BE2C (cell line): ENCODE measurements around the gene CDKN2B-AS1.

Experiments used
- DNase-seq: peaks from one replicate; pipeline ENCODE4 v3.0.0-alpha.2; 2020
- H3K27me3 ChIP-seq: fragments of 250-450 bp; sonication (Bioruptor Pico); 2 replicates; pipeline ENCODE4 v1.5.1; 2020; ENCODE audit warnings: mild to moderate bottlenecking
- H3K36me3 ChIP-seq: fragments of 250-450 bp; sonication (Bioruptor Pico); 2 replicates; pipeline ENCODE4 v1.5.1; 2020; ENCODE audit warnings: mild to moderate bottlenecking
- H3K4me1 ChIP-seq: fragments of 250-450 bp; sonication (Bioruptor Pico); 2 replicates; pipeline ENCODE4 v1.5.1; 2020
- H3K4me3 ChIP-seq: 2 replicates; pipeline ENCODE4 v1.5.1; 2011; ENCODE audit warnings: low read depth, low read length
- H3K9me3 ChIP-seq: fragments of 250-450 bp; sonication (Bioruptor Pico); 2 replicates; pipeline ENCODE4 v1.5.1; 2020
- CTCF ChIP-seq: IDR thresholded peaks from 2 replicates; pipeline ENCODE4 v1.5.1; 2012; ENCODE audit warnings: mild to moderate bottlenecking, low read depth, low read length

The CDKN2B-AS1 gene

GRCh38 chr9:21965401-21965951, 29.1 kb upstream of the CDKN2B-AS1 start:
- H3K27me3 ChIP-seq = peaks cover 14% of the 10 kb centered on the region
- H3K9me3 ChIP-seq = 0 out of 2 replicates have a peak, but pooled peaks cover 9% of the 10 kb centered on the region
- H3K4me3 ChIP-seq = peak overlapping the region; percentile 23
- peak; percentile 53 for TF ChIP-seq CTCF
- peak; percentile 69 for DNase-seq
- H3K4me1 ChIP-seq = peaks cover 3% of the 10 kb centered on the region
- H3K36me3 ChIP-seq = peaks cover 36% of the 10 kb centered on the region

- TF ChIP-seq CTCF = no peak
- H3K9me3 ChIP-seq = 0 out of 2 replicates have a peak, but pooled peaks cover 9% of the 10 kb centered on the region
These were observed 28.3 kb upstream of the CDKN2B-AS1 start for GRCh38 chr9:21966140-21966851.

GRCh38 chr9:21967169-21967568, 27.4 kb upstream of the CDKN2B-AS1 start:
- Histone ChIP-seq H3K4me1 (peaks cover 3% of the 10 kb centered on the region), H3K4me3 (no peak overlapping the region), H3K27me3 (peaks cover 7% of the 10 kb centered on the region; the same call in 1 of the 2 replicates), H3K9me3 (0 out of 2 replicates have a peak, but pooled peaks cover 7% of the 10 kb centered on the region), H3K36me3 (peaks cover 44% of the 10 kb centered on the region)
- DNase-seq = no peak
- no peak for TF ChIP-seq CTCF

More at GRCh38 chr9:21966140-21966851, 28.3 kb upstream of the CDKN2B-AS1 start:
- Histone ChIP-seq H3K4me1 (peaks cover 3% of the 10 kb centered on the region), H3K4me3 (no peak overlapping the region), H3K36me3 (peaks cover 44% of the 10 kb centered on the region), H3K27me3 (peaks cover 11% of the 10 kb centered on the region)
- DNase-seq = no peak

GRCh38 chr9:21967702-21968101, 26.9 kb upstream of the CDKN2B-AS1 start:
- no peak for TF ChIP-seq CTCF
- 0 out of 2 replicates have a peak, but pooled peaks cover 7% of the 10 kb centered on the region for H3K9me3 ChIP-seq
- no peak overlapping the region for H3K4me3 ChIP-seq
- H3K36me3 ChIP-seq = peaks cover 44% of the 10 kb centered on the region
- no peak for DNase-seq
- peaks cover 3% of the 10 kb centered on the region for H3K4me1 ChIP-seq
- peaks cover 7% of the 10 kb centered on the region; the same call in 1 of the 2 replicates for H3K27me3 ChIP-seq

- Histone ChIP-seq H3K4me3 (peak overlapping the region; percentile 12), H3K27me3 (peaks cover 7% of the 10 kb centered on the region; the same call in 1 of the 2 replicates)
These were observed 26.1 kb upstream of the CDKN2B-AS1 start for GRCh38 chr9:21968331-21969010.

More at GRCh38 chr9:21968331-21969010, 26.1 kb upstream of the CDKN2B-AS1 start:
- no peak for DNase-seq
- no peak for TF ChIP-seq CTCF
- H3K9me3 ChIP-seq = 0 out of 2 replicates have a peak, but pooled peaks cover 7% of the 10 kb centered on the region
- H3K4me1 ChIP-seq = peaks cover 3% of the 10 kb centered on the region
- peaks cover 44% of the 10 kb centered on the region for H3K36me3 ChIP-seq
